Measurements from ENCODE around the gene MCF2. TPM values are rescaled to one million over a fixed set of nuclear protein-coding genes. Genes with fewer than 3 reads are reported as not detected.

The MCF2 gene
- total RNA-seq, 2 experiments from 2014 or later: 0.89 to 1.1 TPM

- Mint-ChIP-seq H3K4me3 (no peak overlapping the region), H3K27ac (no peak overlapping the region), H3K27me3 (no peaks in the 10 kb centered on the region), H3K36me3 (ENCODE audit: low read depth) (no peaks in the 10 kb centered on the region), H3K9me3 (no peaks in the 10 kb centered on the region), H3K4me1 (ENCODE audit: low read depth) (no peaks in the 10 kb centered on the region)
- ChIA-PET POLR2A (no interaction called here), CTCF (no interaction called here)
- no peaks in the 10 kb centered on the region for H3K9me3 ChIP-seq (ENCODE audit: control insufficient read depth in 1 of 2, insufficient read depth in 1 of 2, low read length in 2 of 2)
- no peaks in the 10 kb centered on the region for H3K36me3 ChIP-seq (ENCODE audit: insufficient read depth, low read length)
- no peak overlapping the region for H3K4me3 ChIP-seq (ENCODE audit: low read length)
- TF ChIP-seq CTCF (IDR thresholded peaks at IDR 0.05): no peak
- no peak for DNase-seq
- no peaks in the 10 kb centered on the region for H3K27me3 ChIP-seq (ENCODE audit: control insufficient read depth in 1 of 2, insufficient read depth in 2 of 2, low read length in 2 of 2)
- intact Hi-C loops (cut with DNase I, micrococcal nuclease): no loop called here
- H3K4me1 ChIP-seq (ENCODE audit: insufficient read depth, low read length): no peaks in the 10 kb centered on the region
- ATAC-seq (ENCODE audit: poor library complexity): no peak
- no peak overlapping the region for H3K27ac ChIP-seq (ENCODE audit: low read depth in 1 of 2, low read length in 2 of 2)
Observed at GRCh38 chrX:139532834-139533233, 175.1 kb downstream of the MCF2 start.

Other genes with a start within 250 kb of the MCF2 start
- not detected for gene F9, start 177.4 kb downstream of the MCF2 start, total RNA-seq
- 10 to 100 TPM; 15.2 to 18.2 TPM for gene ATP11C, start 224.9 kb upstream of the MCF2 start, total RNA-seq

Measured in CD4-positive, alpha-beta T cell (primary cell).